HG02852 (cell line): ENCODE results near the gene CACNA2D3.

Source experiments
- ATAC-seq: cut with Tn5 transposase; IDR thresholded peaks from one replicate; pipeline ENCODE4 v1.9.1; 2021; ENCODE audit warnings: mild to moderate bottlenecking, moderate library complexity; ENCODE audit not compliant: unreplicated experiment

The CACNA2D3 gene

DNA sequence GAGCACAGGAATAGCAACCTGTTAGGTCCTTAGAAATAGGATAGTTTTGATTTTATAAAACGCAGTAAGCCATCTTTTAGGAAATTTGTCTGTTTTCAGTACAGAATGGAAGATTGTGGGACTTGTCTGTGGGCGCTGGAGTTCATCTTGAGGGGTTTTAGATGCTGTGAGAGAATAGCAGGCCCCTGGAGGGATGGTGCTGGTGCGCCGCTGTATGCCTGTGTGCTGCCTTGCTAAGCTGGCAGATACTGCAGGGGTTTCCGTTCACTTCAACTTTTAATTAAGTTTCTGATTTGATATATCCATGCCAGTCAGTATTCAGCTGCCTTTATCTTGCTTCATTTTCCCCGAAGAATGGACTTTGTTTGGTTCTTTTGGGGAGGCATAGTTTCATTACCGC lies 4.2 kb downstream of the CACNA2D3 start:
- no peak for ATAC-seq

DNA sequence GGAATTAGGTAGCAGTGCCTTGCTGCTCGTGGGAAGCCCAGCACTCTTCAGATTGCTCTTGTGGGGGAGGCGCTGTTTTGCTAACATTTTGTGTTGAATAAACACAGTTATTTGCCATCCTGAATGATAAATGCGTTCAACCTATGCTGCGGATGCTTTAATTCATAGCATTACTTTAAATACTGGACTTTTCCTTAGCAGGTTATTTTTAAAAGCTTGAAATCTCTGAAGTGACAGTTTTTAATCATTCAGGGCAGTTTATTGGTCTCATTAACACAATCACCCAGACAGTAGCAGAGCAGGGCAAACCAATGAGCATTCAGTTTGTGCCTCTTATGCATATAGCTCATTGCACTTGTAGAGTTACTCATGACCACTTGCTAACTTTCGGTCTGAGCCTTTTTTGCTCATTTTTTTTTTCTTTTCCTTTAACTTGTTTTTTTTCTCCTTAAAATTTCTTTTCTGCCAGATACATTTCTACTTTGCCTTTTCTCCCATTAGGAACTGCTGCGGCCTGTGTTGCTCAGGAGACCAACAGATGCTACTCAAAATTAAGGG lies 5.2 kb downstream of the CACNA2D3 start:
- ATAC-seq = no peak

DNA sequence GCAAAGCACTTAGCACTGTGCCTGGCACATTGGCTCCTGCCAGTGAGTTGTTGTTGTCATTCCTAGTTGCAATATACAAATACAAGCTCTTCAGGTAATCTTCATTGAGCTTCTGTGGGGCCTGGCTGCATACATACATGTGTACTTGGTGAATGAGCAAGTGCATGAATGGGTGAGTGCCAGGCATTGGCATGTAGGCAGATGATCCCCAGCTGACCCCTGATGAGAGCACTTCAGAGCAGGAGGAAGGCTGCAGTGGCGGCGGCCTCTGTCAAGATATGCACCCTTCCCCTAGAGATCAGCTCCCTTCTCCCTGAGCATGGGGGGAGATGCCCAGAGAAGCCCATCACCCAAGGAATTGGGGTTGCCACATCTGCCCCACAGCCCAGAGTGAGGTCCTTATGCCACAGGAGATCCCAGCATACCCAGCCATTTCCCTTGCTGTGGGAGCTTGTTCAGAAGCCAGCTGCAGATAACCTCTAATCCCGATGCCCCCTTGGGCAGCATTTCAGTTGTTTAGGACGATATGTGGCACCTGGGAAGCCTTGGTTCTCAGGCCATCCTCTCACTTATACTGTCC lies 8.8 kb downstream of the CACNA2D3 start:
- no peak for ATAC-seq

DNA sequence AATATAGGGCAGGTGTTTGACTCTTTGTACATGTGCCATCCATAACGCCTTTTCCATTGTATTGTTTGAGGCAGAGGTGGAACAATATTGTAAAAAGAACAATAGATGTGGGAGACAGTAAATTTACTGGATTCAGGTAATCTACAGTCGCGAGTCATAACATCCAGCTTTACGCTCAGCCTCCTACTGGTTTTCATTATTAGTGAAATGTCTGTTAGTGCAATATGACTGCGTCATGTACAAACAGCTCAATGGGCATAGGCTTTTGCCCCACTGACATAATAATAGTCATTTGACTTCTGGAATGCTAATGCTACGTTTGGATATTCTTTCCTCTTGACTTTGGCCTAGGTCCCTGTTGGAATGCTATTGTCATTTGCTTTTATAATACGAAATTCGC lies 9.5 kb downstream of the CACNA2D3 start:
- ATAC-seq = no peak

DNA sequence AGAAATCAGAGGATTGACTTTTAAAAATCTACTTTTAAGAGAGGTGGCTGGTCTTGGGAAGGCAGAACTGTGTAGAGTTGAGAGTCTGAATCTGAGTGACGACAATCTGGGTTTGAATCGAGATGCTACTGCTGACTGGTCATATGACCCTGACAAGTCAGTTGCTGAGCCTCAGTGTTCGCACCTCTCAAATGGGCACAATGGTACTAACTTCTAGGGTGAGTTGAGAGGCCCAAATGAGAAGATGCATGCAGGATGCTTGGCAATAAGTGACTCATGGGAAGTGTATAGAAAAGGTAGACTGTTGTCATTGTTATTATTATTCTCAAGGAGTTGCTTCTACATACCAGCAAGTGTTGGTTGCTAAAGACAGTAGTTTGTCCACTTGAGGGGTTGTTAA lies 10.3 kb downstream of the CACNA2D3 start:
- no peak for ATAC-seq

DNA sequence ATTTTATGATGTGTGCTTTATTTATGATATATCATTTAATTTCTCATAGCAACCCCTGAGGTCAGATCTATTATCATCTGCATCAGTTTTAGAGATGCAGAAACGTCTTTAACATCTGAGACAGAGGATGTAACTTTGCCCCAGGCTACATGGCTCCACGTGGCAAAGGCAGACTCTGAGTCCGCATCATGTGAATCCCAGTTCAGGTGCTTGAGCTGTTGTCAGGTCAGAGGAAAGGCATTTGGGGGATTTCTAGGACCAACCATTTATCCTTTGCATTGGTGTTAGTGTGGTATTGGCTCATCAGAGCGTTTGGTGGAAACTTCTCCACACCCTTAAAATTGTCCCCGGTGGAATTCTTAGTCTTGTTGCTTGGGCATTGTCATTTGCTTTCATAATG lies 10.8 kb downstream of the CACNA2D3 start:
- ATAC-seq = no peak

DNA sequence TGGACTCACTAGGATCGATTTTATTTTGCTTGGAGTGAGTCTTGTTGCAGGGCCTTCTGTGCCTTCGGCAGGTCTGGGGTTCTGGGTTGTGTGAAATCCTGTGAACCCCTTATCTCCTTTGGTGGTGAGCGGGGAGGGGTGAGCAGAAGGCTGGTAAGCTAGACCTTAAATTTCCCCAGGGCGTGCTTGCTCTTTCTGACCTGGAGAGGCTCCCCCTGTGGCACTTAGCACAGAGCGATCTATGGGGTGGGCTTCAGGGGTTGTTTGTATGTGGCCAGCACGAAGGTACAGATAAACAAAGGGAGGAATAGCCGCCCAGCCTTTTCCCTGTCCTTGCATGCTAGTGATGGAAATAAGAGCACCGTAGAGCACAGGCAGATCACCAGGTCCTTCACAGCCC lies 11.8 kb downstream of the CACNA2D3 start:
- no peak for ATAC-seq

DNA sequence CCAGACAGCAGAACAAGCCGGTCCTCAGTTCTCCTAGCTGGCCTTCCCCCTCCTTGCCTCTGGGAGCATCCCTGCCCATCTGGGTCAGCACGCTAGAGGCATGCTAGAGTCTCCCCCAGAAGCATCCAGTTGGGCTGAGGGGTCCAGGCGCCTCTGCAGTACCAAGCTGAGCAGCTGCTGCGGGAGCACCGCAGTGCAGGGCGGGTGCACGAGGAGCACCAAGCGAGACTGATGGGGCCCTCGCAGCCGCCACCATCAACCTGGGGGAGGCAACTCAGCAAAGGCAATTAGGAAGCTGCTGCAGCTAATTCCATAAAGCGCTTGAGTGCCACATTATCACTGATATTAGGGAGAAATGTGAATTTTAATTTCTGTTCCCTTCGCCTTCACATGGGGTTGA lies 12.4 kb downstream of the CACNA2D3 start:
- ATAC-seq = no peak

DNA sequence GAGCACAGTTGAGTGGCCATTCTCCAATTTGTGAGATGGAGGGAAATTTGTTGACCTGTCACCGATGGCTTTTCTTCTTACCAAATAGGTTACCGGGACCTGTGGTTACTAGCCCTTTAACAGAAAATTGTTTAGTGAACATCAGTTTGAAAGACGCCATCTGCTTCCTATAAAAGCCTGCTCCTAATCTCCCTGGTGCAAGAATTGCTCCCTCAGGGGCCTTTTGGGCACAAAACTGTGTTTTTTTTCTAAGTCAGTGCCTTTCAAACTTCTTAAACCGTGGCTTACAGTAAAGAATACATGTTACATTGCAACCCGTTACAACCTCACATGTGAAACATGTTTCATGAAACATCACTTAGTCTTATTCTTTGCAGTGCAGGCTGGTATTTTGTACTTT lies 15.0 kb downstream of the CACNA2D3 start:
- ATAC-seq = no peak

DNA sequence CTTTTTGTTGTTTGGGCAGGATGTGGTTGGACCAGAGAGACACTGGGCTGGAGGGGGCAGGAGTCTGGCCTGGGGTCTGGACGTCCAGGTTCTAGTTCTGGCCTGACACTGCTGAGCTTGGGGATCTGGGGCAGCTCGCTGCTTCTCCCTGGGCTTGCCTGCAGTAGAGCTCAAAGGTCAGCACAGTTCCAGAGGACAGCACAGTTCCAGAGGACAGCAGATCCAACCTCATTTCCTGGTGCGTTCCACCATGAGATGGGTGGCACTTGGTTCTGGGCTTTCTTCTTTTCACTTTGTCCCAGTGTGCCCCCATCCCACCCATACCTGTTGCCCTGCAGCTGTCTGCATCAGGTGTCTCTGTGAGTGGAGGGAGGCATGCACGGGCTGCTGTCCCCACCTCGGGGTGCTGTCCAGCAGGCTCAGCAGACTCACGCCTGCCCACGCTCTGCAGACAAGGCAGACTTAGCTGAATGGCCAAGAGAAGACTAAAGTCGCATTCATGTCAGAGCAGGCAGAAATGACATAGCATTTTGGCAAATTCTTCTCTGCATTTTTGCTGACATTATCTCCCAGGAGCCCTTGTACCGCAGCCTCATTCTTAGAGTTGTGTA lies 16.7 kb downstream of the CACNA2D3 start:
- ATAC-seq = no peak

DNA sequence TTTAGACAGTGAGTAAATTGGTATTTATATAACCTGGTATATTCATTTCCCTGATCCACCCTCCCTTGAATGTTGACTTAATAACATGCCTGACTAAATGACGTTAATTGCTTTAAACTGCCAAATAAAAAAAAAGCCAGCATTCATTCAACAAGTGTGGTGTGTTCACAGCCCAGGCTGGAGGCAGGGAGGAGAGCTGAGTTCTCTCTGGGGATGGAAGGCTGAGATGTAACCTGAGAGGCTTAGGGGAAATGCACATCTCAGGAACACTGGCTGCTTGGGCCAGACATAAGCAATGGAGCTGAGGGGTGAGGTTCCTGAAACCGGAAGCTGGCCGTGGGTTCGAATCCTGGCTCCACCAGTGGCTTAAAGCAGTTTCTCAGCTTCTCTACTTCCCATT lies 17.3 kb downstream of the CACNA2D3 start:
- ATAC-seq = no peak

DNA sequence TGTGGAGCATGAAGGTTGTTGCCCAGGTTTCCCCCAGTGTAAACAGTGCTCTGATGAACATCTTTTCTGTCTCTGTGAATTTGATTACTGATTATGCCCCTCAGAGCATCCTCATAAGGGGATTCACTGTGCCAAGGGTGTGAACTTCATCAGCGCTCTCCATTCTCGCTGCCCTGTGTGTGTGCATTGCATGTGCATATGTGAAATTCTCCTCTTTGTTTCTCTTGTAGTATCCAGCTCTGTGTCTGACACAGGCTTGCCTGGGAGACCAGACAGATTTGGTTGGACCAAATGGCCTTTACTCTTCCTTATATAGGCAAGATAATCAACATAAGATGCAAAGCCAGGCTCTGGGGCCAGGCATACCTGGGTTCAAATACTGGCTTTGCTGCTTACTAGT lies 21.9 kb downstream of the CACNA2D3 start:
- ATAC-seq = no peak

DNA sequence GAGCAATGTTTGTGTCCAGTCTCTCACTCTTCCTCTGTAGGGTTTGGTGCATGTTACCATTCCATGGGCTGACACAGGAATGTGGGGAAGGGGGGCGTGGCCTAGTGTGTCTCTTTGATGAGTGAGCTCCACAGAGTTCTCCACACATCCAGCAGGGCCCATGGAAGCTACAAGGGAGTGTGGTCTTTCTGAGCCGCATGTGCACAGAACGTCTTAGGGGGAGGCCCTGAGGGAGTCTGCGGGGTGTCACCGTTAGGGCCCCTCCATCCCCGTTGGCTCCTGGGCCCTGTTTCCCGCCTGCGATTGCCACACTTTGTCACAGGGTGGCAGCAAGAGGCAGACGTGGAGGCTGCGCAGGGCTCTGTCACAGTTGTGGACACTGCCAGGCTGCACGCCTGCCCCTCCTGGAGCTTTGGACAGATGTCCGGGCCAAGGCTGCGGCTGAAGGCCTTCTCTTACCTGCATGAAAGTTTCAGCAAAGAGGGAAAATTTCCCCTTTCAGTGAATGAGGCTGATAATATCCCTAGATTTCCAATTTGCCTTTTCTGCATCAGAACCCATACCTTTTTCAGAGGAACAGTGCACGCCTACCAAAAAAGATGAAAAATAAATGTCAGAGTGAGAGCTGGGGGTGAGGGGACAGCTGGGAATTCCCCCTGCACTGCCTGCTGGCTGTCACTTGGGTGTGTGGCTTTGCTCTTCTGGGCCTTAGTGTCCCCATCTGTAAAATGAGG lies 24.3 kb downstream of the CACNA2D3 start:
- ATAC-seq = no peak

DNA sequence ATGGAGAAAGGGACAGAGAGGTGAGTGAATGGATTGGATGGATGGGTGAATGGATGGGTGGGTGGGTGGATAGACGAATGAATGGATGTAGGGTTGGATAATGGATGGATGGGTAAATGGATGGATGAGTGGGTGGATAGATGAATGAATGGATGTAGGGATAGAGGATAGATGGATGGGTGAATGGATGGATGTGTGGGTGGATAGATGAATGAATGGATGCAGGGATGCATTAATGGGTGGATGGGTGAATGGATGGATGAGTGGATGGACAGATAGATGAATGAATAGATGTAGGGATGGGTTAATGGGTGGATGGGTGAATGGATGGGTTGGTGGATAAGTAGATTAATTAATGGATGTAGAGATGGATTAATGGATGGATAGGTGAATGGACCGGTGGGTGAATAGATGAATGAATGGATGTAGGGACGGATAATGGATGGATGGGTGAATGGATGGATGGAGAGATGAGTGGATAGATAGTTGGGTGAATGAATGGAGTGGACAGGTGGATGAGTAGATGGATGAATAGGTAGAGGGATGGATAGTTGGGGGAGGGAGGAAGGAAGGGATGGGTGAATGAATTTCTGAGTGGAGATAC lies 28.6 kb downstream of the CACNA2D3 start:
- no peak for ATAC-seq

DNA sequence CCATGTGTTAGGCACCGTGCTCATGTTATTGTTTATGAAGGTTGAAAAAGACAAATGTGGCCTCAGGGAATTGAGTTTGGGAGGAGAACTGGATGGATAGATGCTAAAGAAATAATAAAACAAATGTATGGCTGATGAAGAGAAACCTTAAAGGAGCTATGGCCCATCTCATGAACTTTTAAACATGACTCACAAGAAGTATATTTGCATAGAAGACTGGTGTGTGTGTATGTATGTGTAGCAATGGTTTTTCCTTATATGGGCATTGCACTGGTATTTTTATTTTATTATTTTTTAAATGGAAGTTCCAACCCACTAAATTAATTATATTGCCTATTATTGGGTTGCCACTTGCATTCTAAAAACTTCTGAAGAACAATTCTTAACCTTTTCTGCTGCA lies 31.1 kb downstream of the CACNA2D3 start:
- ATAC-seq = no peak

DNA sequence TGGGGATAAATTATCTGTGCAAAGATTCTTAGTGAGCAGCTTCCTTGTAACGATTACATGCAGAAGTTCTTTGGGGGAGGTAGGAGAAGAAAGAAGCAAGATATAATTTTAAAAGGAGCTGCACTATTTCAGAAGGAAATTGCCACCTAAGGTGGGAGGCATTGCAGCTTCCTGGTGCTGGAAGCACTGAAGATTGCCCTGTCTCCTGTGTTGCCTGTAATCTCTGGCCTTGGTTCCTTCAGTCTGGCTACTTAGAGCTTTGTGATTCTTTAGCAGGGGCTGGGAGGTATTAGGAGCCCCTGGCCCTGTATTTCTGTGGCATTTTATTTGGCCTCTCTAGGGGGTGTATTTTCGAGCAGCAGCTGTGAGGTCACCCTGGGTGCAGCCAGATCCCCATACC lies 35.5 kb downstream of the CACNA2D3 start:
- ATAC-seq = no peak

DNA sequence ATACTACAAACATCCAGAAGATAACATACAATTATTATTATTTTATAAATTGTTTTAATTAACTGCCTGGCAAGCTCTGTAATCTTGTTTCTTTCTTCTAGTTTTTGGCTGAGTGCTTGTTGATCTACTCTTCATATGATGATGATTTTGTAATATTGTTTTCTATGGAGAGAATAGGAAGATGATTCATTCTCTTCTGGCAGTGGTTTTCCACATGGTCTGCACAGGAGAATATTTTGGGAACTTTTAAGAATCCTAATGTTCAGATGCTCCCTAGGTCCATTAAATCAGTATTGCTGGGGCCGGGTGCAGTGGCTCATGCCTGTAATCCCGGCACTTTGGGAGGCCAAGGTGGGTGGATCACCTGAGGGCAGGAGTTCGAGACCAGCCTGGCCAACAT lies 37.6 kb downstream of the CACNA2D3 start:
- ATAC-seq = no peak

DNA sequence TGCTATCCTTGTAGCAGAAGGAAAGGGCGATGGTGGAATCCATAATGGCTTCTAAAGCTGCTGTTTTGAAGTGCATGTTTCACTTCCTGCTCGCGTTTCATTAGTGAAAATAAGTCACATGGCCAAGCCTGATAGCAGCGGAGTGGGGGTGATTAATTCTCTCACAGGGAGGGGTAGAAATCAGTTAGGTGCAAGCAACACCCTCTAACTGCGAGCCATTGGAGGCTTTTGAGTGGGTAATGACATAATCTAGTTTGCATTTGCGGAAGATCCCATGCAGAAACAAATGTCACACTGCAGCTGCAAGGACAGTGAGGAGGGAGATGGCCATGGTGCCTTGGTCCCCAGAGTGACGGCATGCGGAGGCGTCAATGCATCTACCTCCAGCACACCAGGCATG lies 41.1 kb downstream of the CACNA2D3 start:
- ATAC-seq = no peak

DNA sequence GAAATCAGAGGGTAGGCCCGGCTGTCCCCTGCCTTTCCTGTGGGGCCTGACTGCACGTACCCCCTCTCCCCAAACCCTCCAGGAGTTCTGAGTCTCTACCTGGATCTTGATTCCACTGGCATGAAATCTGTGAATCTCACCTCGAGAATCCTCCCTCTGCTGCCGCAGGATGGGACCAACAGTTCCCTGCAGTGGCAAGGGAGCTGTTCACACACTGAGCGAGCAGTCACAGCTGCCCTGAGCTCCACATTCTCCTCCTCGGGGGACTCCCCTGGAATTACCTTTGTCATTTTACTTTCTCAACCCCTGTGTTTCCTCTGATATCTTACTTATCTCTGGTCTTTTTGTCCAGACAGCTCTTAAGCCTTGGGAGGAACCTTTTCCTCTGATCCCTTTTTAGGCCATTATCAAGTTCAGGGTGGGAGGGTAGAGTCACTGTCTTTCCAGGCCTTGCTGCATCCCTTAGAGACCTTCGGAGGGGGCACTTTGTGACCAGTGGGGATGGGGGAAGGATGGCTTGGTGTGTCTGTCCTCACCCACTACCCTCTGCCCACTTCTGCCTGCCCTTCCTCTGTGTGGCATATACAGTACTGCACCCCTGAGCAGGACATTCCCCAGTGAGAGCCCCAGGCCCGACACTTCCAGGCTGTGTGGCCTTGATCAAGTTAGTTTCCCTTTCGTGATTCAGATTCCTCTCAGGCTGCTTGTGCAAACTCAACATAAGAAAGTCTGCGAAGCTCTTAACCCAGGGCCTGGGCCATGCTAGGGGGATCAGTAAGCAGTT lies 42.0 kb downstream of the CACNA2D3 start:
- no peak for ATAC-seq

DNA sequence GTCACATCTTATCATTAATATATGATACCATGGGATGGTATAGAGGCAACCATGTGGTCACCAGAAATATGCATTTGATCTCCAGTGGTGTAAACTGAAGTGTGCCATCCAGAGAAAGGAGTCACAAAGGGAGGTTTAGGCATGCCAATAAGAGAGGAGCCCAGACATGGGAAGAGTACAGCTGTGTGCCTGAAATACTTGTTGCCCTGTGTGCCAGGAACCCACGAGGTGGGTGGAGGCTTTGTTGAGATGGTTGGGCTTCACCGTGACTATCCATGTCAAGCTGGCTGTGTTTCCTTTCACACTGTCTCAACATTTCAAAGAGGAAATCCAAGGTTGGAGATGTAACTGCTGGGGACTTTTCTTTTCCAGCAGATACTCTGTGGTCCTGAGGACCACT lies 43.5 kb downstream of the CACNA2D3 start:
- ATAC-seq = no peak

DNA sequence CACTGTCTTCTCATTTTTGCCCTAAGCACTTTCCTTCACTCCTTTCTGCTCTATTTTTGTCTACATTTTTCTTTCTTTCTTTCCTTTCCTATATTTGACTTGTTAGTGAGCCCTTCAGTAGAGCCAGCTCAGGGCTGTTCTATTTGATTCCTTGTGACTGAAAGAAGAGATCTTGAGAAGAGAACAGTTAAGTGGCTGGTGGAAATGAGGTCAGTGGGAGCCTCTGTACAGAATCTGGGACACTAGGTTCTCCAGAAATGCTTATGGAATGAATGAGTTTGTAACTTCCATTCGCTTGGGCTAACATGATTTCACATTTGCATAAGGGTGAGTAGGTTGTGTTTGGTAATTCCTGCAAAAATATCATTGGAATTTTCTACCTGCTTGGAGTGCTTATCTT lies 45.6 kb downstream of the CACNA2D3 start:
- ATAC-seq = no peak
